Upper lobe of left lung (tissue), 4 donors: Measurements from ENCODE around the gene SLC8B1.

Experiments
- POLR2AphosphoS5 ChIP-seq, 2 donors: sonication (generic); formaldehyde crosslinking; IDR thresholded peaks; one replicate each; pipeline ENCODE4 v1.5.1; 2017; ENCODE audit warnings: antibody characterized with exemption in 2 of 2
- TF ChIP-seq, protein P1 (sequence below), 6 experiments: fragments of 450-650 bp in 4 of 6; fragments of 200-600 bp in 2 of 6; sonication (generic) in 2 of 6; IDR thresholded peaks; one replicate each; pipeline ENCODE4 v1.5.1; 2016 to 2019; ENCODE audit warnings: antibody characterized with exemption in 6 of 6

DNA sequence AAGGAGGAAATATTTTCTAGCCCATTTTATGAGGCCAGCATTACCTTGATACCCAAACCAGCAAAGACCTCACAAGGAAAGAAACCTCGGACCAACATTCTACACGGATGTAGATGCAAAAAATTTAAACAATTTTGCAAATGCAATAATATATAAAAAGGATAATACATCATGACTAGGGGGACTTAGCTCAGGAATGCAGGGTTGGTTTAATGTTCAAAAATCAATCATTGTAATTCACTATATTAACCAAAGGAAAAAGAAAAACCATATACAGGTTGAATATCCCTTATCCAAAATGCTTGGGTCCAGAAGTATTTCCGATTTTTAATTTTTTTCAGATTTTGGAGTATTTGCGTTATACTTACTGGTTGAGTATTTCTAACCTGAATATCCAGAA, 80.6 kb downstream of the SLC8B1 start:
- TF ChIP-seq, protein P1, sequence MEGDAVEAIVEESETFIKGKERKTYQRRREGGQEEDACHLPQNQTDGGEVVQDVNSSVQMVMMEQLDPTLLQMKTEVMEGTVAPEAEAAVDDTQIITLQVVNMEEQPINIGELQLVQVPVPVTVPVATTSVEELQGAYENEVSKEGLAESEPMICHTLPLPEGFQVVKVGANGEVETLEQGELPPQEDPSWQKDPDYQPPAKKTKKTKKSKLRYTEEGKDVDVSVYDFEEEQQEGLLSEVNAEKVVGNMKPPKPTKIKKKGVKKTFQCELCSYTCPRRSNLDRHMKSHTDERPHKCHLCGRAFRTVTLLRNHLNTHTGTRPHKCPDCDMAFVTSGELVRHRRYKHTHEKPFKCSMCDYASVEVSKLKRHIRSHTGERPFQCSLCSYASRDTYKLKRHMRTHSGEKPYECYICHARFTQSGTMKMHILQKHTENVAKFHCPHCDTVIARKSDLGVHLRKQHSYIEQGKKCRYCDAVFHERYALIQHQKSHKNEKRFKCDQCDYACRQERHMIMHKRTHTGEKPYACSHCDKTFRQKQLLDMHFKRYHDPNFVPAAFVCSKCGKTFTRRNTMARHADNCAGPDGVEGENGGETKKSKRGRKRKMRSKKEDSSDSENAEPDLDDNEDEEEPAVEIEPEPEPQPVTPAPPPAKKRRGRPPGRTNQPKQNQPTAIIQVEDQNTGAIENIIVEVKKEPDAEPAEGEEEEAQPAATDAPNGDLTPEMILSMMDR (IDR thresholded peaks at IDR 0.05): no peak
- no peak for TF ChIP-seq POLR2AphosphoS5 (IDR thresholded peaks at IDR 0.05)
